ENCODE results near the gene FNDC5. TPM values are rescaled to one million over a fixed set of nuclear protein-coding genes. Genes with fewer than 3 reads are reported as not detected.

FNDC5 gene
- polyA plus RNA-seq, 1 donor (not counting 4 experiments of a cell fraction or from before 2014, with no cell fraction given) = not detected

- Histone ChIP-seq H3K9ac (ENCODE audit: control insufficient read depth, extremely low read depth, insufficient read depth, low read length) (no peak overlapping the region), H3K79me2 (ENCODE audit: control insufficient read depth, insufficient read depth, low read length) (no peaks in the 10 kb centered on the region), H3K9me3 (ENCODE audit: control insufficient read depth, low read depth, low read length) (no peaks in the 10 kb centered on the region), H3K27ac (ENCODE audit: control insufficient read depth, insufficient read depth, low read length) (no peak overlapping the region), H3K4me1 (ENCODE audit: control insufficient read depth, extremely low read depth, insufficient read depth, low read length) (no peaks in the 10 kb centered on the region), H2AFZ (ENCODE audit: control insufficient read depth, low read length) (no peak overlapping the region), H3K4me2 (ENCODE audit: control insufficient read depth, extremely low read depth, insufficient read depth, low read depth, low read length) (no peak overlapping the region), H3K9me1 (ENCODE audit: control insufficient read depth, extremely low read depth, insufficient read depth, low read length) (no peaks in the 10 kb centered on the region), H3K27me3 (ENCODE audit: control insufficient read depth, extremely low read depth, insufficient read depth, low read length) (peaks cover 24% of the 10 kb centered on the region), H3K36me3 (ENCODE audit: control insufficient read depth in 2 of 2, extremely low read depth in 1 of 2, insufficient read depth in 2 of 2, low read length in 2 of 2) (no peaks in the 10 kb centered on the region), H4K20me1 (ENCODE audit: control insufficient read depth, extremely low read depth, insufficient read depth, low read length) (no peaks in the 10 kb centered on the region), H3K4me3 (ENCODE audit: control insufficient read depth in 2 of 3, extremely low read depth in 1 of 3, insufficient read depth in 2 of 3, low read depth in 1 of 3, low read length in 3 of 3) (no peak overlapping the region)
- no peak for FAIRE-seq
- DNase-seq (ENCODE audit: low read depth, low spot score) = no peak
- dilution Hi-C loops (cut with MboI; ENCODE audit: extremely low pct_ligation_motif_present, low sequenced_read_pairs) = no loop called here
- TF ChIP-seq EZH2 (IDR thresholded peaks at IDR 0.05; ENCODE audit: low read length) = no peak
- TF ChIP-seq, protein P1, sequence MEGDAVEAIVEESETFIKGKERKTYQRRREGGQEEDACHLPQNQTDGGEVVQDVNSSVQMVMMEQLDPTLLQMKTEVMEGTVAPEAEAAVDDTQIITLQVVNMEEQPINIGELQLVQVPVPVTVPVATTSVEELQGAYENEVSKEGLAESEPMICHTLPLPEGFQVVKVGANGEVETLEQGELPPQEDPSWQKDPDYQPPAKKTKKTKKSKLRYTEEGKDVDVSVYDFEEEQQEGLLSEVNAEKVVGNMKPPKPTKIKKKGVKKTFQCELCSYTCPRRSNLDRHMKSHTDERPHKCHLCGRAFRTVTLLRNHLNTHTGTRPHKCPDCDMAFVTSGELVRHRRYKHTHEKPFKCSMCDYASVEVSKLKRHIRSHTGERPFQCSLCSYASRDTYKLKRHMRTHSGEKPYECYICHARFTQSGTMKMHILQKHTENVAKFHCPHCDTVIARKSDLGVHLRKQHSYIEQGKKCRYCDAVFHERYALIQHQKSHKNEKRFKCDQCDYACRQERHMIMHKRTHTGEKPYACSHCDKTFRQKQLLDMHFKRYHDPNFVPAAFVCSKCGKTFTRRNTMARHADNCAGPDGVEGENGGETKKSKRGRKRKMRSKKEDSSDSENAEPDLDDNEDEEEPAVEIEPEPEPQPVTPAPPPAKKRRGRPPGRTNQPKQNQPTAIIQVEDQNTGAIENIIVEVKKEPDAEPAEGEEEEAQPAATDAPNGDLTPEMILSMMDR (optimal IDR thresholded peaks at IDR 0.05 in 1 of 3, IDR thresholded peaks at IDR 0.05 in 1 of 3, conservative IDR thresholded peaks at IDR 0.05 in 1 of 3; ENCODE audit: extremely low read depth in 1 of 3, insufficient read depth in 2 of 3, low read length in 3 of 3) = no peak
These were observed 1.8 kb downstream of the FNDC5 start for GRCh38 chr1:32868806-32869455.

DNA sequence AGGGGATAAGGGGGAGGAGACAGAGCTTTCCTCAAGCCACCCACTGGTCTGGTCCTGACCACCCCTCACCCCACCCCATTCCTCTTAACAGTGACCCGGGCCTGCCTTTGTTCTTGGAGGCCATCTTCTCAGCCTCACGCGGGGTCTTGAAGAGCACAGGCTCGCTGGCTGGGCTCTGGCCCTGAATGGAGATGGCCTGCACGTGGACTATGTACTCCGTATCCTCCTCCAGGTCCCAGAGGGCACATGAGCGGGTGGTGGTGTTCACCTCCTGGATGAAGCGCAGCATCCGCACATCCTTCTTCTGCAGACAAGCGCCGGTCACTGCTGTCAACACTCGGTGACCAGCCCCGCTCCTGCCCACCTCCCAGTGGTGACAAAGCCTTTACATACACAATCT, 2.6 kb downstream of the FNDC5 start:
- H3K4me2 ChIP-seq (ENCODE audit: control insufficient read depth, extremely low read depth, insufficient read depth, low read depth, low read length) = no peak overlapping the region
- no peak for FAIRE-seq
- dilution Hi-C loops (cut with MboI; ENCODE audit: extremely low pct_ligation_motif_present, low sequenced_read_pairs) = no loop called here

More for the DNA sequence above, 2.6 kb downstream of the FNDC5 start:
- Histone ChIP-seq H3K4me1 (ENCODE audit: control insufficient read depth, extremely low read depth, insufficient read depth, low read length) (no peaks in the 10 kb centered on the region), H2AFZ (ENCODE audit: control insufficient read depth, low read length) (no peak overlapping the region), H3K4me3 (ENCODE audit: control insufficient read depth in 2 of 3, extremely low read depth in 1 of 3, insufficient read depth in 2 of 3, low read depth in 1 of 3, low read length in 3 of 3) (no peak overlapping the region), H3K36me3 (ENCODE audit: control insufficient read depth in 2 of 2, extremely low read depth in 1 of 2, insufficient read depth in 2 of 2, low read length in 2 of 2) (no peaks in the 10 kb centered on the region), H3K27ac (ENCODE audit: control insufficient read depth, insufficient read depth, low read length) (no peak overlapping the region), H3K9me1 (ENCODE audit: control insufficient read depth, extremely low read depth, insufficient read depth, low read length) (no peaks in the 10 kb centered on the region), H4K20me1 (ENCODE audit: control insufficient read depth, extremely low read depth, insufficient read depth, low read length) (no peaks in the 10 kb centered on the region), H3K27me3 (ENCODE audit: control insufficient read depth, extremely low read depth, insufficient read depth, low read length) (peaks cover 24% of the 10 kb centered on the region), H3K9ac (ENCODE audit: control insufficient read depth, extremely low read depth, insufficient read depth, low read length) (no peak overlapping the region), H3K79me2 (ENCODE audit: control insufficient read depth, insufficient read depth, low read length) (no peaks in the 10 kb centered on the region), H3K9me3 (ENCODE audit: control insufficient read depth, low read depth, low read length) (no peaks in the 10 kb centered on the region)
- TF ChIP-seq EZH2 (IDR thresholded peaks at IDR 0.05; ENCODE audit: low read length) = no peak
- TF ChIP-seq, protein P1 (optimal IDR thresholded peaks at IDR 0.05 in 1 of 3, IDR thresholded peaks at IDR 0.05 in 1 of 3, conservative IDR thresholded peaks at IDR 0.05 in 1 of 3; ENCODE audit: extremely low read depth in 1 of 3, insufficient read depth in 2 of 3, low read length in 3 of 3) = no peak
- DNase-seq (ENCODE audit: low read depth, low spot score) = no peak

Measured in keratinocyte (primary cell).